GM19238 (cell line): ENCODE results near the gene PIP5K1C.

Experiments
- DNase-seq: peaks from one replicate; pipeline ENCODE4 v3.0.0; 2011; ENCODE audit warnings: low spot score; ENCODE audit not compliant: insufficient read length

Gene PIP5K1C

GRCh38 chr19:3646336-3647092 lies 53.8 kb downstream of the PIP5K1C start:
- DNase-seq: no peak

GRCh38 chr19:3645726-3646125 lies 54.5 kb downstream of the PIP5K1C start:
- DNase-seq: no peak

- DNase-seq: no peak
Observed at GRCh38 chr19:3645067-3645396, 55.2 kb downstream of the PIP5K1C start.

GRCh38 chr19:3644351-3645066 lies 55.8 kb downstream of the PIP5K1C start:
- DNase-seq: no peak

GRCh38 chr19:3643674-3644313 lies 56.5 kb downstream of the PIP5K1C start:
- no peak for DNase-seq

GRCh38 chr19:3642987-3643673 lies 57.1 kb downstream of the PIP5K1C start:
- no peak for DNase-seq

- DNase-seq: no peak
Observed at GRCh38 chr19:3642296-3642695, 58.0 kb downstream of the PIP5K1C start.

GRCh38 chr19:3641515-3642269 lies 58.6 kb downstream of the PIP5K1C start:
- no peak for DNase-seq

- DNase-seq: no peak
Observed at GRCh38 chr19:3639479-3639878, 60.8 kb downstream of the PIP5K1C start.

GRCh38 chr19:3638208-3639193 lies 61.8 kb downstream of the PIP5K1C start:
- DNase-seq: no peak

- DNase-seq: no peak
Observed at GRCh38 chr19:3637621-3638020, 62.6 kb downstream of the PIP5K1C start.

GRCh38 chr19:3636962-3637361 lies 63.3 kb downstream of the PIP5K1C start:
- no peak for DNase-seq

GRCh38 chr19:3636506-3636905 lies 63.8 kb downstream of the PIP5K1C start:
- no peak for DNase-seq

- no peak for DNase-seq
Observed at GRCh38 chr19:3634496-3635045, 65.7 kb downstream of the PIP5K1C start.

GRCh38 chr19:3633559-3633988 lies 66.7 kb downstream of the PIP5K1C start:
- no peak for DNase-seq

- DNase-seq: no peak
Observed at GRCh38 chr19:3632739-3633558, 67.3 kb downstream of the PIP5K1C start.

GRCh38 chr19:3632098-3632497 lies 68.2 kb downstream of the PIP5K1C start:
- DNase-seq: no peak

- no peak for DNase-seq
Observed at GRCh38 chr19:3631053-3631861, 69.0 kb downstream of the PIP5K1C start.
